Activated CD4-positive, CD25-positive, alpha-beta regulatory T cell treated with anti-CD3 and anti-CD28 coated beads, Interleukin-2, amount 50 U/mL, for 16 hours (primary cell): ENCODE measurements around the gene SCAF11.

ENCODE experiments used
- DNase-seq: peaks from one replicate; pipeline ENCODE4 v3.0.0-alpha.2; 2020; ENCODE audit warnings: low read depth, low spot score

Gene SCAF11

DNA sequence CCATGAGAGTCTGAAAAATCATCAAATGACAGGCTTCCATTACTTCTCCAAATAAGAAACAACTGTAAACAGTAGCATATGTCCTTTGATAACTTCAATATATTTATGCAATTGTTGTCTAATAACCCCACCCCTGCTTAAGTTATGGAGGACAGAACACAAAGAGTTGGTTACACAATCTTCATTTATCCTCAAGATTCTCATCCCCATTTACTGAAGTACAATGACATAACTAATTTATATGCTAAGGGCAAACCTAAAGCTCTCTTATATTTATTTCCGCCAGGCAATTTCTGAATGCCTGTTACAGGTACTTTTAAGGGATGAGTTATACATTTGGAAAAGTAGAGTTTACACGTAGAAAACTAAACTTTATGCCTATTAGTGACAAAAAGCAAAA lies 12.3 kb downstream of the SCAF11 start:
- no peak for DNase-seq

DNA sequence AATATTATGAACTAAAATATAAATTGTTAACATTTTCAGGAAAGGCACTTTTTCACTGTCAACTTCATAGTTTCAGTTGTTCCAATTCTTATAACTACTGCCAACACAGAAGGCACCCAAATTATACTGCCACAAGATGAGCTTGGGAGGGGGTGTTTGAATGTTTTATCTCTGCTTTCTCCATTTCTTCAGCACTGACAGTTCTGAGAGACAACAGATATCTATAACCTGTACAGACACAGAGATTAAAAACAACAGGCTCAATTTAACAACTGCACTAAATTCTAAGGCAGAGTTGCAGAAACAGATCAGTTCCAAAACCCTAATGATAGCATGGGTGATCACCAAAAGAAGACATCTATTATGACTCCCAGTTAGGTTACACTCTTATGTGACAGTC lies 12.8 kb downstream of the SCAF11 start:
- DNase-seq, result no peak

DNA sequence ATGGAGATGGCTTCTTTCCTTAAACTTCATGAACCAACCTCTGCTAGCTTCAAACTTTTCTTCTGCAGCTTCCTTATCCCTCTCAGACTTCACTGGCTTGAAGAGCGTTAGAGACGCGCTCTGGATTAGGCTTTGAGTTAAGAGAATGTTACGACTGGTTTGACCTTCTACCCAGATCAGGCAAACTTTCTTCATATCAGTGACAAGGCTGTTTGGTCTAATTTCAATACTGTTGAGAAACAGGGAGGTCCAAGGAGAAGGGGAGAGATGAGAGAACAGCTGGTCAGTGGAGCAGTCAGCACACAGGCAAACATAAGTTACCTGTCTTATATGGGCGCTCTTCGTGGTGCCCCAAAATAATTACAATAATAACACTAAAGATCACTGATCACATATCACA lies 14.9 kb downstream of the SCAF11 start:
- DNase-seq, result no peak

DNA sequence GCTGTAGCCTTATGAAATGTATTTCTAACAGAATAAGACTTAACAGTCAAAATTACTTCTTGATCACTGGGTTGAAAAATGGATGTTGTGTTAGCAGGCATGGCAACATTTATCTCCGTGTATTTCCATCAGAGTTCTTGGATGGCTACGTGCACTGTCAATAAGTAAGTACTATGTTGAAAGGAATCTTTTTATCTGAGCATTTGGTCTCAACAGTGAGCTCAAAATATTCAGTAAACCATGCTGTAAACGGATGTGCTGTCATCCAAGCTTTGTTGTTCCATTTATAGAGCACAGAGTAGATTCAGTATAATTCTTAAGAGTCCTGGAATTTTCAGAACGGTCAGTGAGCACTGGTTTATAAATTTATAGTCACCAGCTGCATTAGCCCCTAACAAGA lies 15.5 kb downstream of the SCAF11 start:
- DNase-seq, result no peak

DNA sequence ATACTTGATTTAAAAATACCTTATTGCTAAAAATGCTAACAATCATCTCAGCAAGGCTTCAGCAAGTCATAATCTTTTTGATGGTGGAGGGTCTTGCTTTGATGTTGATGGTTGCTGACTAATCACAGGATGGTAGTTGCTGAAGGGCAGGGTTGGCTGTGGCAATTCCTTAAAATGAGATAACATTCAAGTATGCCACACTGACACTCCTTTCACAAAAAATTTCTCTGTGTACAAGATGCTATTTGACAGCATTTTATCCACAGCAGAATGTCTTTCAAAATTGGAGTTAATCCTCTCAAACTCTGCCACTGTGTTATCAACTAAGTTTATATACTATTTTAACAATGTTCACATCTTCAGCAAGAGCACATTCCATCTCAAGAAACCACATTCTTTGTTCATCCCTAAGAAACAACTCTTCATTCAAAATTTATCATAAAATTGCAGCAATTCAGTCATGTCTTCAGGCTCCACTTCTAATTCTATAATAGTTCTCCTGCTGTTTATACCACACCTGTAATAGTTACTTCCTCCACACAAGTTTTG lies 16.1 kb downstream of the SCAF11 start:
- DNase-seq, result no peak

DNA sequence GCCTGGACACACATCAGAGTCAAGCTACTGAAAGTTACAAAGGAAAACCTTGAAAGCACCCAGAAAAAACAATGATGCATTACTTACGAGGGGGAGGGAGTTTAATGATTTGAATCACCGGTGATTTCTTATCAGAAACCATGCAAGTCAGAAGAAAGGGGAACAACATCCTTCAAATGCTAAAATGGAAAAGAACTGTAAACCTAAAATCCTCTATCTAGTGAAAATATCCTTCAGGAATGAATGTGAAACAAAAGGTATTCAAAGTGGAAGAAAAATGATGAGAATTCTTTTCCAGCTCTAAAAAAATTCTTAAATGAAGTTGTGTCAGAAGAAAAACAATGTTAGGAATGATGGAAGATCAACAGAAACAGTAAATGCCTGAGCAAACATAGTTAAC lies 16.8 kb downstream of the SCAF11 start:
- DNase-seq, result no peak

DNA sequence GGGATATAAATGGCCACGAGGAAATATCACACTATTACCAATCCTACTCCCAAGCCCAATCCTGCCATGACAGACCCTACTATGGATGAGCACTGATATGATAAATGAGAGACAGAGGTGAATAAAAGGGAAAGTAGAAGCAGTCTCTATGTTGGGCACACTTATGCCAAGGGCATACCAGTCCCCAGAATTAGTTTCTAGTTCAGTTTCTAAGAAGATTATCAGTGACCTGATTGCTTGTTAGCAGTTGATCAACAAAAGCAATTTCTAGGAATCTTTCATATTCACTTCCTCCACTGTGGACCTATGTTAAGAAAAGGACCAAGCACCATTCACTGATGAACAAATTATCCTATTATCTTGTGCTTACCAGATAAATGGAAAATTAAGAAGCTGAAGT lies 20.0 kb downstream of the SCAF11 start:
- no peak for DNase-seq

DNA sequence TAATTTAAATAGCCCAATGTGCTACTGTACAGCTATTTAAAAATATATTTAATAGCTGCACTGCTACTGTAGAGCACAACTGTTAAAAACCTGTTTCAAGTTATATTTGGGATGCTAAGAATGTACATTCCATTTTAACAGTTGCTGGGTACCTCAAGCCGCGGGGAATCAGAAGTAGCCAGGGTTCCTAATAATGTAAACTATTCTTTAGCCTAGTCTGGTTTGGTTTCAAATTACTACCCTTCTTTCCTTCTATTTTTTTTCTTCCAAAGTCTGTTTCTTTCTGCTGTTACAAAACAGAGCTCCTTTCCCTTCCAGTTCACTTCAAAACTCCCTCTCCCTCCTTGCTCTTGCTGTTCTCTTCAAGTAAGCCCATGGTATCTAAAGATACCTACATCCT lies 21.3 kb downstream of the SCAF11 start:
- no peak for DNase-seq

DNA sequence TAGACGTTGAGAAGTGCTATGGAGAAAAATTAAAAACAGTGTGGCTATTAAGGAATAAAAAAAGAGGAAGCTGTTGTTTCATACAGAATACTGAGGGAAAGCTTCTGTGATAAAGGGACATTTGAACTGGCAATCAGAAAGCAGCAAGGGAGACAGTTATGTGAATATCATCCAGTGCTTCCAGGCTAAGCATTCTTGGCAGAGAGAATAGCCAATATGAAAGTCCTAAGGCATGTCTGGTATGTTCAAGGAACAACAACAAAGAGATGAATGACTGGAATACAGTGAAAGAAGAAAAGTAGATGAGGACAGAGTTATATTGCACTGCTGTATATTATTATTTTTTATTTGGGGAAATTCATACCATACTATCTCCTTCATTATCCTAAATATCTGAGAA lies 23.9 kb downstream of the SCAF11 start:
- no peak for DNase-seq

DNA sequence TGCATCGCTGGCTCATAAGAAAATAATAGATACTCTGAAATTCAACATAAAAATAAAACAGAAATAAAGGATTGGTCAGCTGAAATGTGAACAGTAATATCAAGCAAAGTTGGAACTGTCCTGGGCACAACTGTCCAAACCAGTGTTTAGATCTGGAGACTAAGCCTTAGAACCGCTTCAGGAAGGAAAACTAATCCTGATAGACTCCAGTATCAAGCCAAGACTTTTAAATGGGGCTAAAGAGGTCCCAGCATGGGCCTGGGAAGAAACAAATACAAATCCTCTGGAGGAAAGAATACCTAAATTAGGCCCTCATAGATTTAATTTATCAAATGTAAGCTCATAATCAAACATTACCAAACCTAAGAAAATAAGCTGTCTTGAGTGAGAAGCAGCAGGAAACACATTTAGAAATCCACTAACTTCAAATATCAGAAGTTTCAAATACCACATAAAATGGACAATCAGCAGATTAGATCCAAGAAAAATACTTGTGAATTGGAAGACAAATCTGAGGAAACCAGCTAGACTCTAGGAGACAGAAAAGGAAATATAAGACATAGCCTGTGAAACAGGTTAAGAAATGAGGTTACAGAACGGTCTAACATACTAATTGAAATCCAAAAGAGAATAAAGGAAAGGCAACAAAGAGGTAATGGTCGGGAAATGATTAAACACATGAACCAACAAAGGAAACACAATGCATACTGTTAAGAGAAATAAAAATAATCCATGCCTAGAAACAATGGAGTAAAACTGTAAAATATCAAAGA lies 27.6 kb downstream of the SCAF11 start:
- no peak for DNase-seq

DNA sequence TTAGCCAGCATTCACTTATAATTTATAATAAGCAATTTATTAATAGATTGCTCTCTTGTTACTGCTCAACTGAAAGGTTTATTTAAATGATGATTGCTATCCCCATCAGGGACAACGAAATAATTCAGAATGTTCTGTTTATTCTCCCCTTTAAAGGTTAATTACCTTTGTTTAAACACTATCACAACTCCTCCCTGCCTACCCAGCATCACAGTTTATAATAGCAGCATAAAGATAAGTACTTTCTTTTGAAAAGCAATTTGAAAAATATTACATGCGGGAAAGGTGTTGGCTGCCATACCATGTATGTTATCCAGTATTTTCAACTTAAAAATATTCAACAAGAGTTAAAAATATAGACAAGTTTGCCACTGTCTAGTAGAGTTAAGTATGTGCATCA lies 30.6 kb downstream of the SCAF11 start:
- DNase-seq, result no peak

DNA sequence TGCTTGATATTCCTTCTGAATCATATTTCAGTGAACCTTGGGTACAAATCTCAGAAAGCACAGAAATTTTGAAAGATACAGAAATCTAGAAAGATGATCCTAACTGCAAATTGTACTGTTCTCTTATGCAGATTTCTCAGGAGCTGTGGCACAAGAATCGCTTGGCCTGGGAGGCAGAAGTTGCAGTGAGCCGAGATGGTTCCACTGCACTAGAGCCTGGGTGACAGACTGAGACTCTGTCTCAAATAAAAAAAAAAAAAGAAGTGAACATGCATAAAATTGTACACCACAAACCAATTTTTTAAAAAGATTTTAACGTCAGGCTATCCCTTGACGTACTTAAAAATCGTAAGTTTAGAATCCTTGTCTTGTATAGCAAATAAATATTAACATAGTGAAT lies 31.3 kb downstream of the SCAF11 start:
- DNase-seq, result no peak

DNA sequence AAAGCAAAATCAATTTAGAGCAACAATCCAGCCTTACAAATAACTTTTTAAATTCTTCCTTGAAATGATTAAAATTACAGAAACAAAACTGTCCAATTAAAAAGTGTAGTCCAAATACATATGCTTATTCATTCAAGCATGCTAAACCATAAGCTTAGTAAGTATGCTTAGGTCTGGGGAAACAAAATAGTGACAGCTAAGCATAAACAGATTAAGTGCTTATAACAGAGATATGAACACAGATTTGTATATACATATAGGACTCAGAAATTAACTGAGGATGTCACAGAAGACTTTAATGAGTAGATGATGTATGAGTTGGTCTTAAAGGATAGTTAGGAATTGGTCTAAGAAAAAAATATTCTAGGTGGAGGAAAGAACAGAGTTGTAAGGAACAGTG lies 41.8 kb downstream of the SCAF11 start:
- DNase-seq, result no peak

DNA sequence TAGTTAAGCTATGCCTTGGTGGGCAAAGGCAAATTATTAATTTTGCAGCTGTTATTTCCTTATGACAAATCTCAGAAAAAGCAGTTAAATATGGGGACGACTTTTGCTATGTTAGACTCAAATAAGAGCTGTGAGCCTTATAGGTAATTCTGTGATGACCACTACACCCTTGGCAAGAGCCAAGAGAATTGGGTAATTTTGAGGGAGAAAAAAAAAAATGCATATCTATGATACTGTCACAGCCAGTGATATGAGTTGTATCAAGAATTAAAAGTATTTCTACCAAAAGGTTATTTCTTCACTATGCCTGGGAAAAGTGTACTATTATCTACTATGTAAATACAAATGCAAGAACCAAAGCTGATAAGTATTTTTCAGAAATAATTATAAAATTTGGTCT lies 43.9 kb downstream of the SCAF11 start:
- no peak for DNase-seq

DNA sequence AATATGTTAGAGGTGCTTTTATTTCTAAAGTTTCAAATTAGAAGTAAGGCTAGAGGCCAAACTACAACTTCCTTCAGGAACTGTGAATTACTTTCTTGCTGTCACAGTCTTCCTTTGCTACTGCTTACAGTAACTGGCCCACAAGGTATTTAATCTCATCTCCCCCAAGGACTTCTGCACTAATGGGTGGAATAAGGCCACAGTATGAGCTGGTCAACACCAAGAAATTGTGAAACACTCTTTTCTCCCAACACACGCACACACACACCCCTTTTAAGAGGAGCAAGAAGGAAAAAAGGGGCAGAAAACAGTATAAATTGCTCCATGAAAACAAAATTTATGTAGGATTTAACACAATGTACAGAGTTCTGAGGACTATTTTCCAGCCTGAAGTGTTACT lies 45.6 kb downstream of the SCAF11 start:
- DNase-seq, result no peak

DNA sequence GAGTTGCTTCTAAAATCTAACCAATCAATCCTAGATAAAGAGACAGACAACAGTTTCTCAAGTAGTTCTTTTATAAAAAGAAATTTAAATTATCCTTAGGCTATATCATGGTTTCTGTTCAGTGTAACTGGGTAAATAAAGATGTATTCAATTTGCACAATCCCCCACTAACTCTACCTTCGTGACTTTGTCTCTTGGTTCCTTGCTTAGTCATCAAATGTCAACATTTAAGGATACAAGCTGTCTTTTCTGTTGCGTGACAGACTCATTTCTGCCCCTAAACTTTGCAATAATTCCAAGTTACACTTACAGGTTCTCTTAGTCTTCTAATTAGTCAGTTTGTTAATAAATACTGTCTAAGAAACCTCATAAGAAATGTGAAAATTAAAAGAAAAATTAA lies 50.6 kb downstream of the SCAF11 start:
- no peak for DNase-seq

DNA sequence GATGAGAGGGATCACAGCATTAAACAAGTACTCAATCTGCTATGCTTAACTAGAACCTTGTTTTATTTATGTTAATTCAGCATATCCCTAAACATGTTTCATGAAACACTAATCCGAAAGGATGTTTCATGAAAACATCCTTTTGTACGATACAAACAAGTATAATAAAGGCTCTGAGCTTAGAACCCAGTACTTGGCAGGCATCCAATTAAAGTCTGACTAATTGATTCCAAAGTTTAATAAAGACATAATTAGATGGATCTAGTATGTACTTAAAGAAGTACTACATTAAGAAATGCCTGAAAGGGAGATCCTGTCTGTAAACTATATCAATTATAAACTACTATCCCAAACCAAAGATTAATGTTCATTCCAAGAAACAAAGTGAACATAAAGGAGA lies 51.8 kb downstream of the SCAF11 start:
- DNase-seq, result no peak

DNA sequence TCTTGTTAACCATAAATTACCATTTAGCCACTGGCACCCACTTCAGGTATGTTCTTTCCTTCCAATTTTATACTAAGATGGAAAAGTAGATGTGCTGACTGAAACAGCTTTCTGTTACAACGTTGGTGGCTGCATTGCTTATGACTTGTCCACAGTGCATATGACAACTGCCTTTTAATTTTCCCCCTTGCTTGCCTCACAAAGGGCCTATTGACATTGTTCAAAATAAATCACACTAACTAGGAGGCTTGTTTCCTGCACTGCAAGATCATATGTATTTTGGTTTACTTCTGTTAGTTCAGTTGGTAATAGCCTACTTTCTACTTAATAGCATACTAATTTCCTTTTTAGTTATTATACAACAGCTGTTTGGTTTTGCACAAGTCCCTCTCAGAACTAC lies 55.4 kb downstream of the SCAF11 start:
- no peak for DNase-seq

DNA sequence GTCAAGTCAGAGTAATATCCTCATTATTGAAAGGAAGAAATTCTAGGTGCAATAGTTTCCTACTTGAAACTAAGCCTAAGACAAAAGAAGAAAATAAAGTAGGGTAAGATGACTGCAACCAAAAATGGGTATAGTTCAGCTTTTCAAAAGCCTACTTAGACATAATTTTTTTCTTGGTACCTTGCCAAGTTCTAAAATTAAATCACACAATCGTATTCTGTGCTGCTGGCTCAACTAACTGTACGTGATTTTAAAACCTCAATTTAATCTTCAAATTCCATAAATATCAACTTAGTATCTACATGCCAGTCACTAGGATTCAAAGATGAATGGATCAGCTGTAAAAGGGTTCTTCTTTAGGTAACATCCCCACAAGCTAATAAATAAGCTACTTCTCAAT lies 56.9 kb downstream of the SCAF11 start:
- no peak for DNase-seq

DNA sequence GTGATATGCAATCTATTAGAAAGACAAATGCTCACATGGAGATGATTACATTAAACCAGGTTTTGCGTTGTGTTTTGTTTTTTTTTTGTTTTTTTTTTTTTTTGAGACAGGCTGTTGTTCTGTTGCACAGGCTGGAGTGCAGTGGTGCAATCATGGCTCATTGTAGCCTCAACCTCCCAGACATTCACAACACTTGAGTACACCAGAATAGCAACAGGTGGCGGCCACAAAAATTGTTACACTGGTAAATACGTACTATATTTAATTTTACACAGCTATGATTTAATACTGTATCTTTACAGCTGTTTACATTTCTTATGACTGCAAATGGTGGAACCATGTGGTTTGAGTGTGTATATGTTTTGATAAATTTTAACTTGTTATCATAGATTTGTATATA lies 60.0 kb downstream of the SCAF11 start:
- DNase-seq, result no peak

DNA sequence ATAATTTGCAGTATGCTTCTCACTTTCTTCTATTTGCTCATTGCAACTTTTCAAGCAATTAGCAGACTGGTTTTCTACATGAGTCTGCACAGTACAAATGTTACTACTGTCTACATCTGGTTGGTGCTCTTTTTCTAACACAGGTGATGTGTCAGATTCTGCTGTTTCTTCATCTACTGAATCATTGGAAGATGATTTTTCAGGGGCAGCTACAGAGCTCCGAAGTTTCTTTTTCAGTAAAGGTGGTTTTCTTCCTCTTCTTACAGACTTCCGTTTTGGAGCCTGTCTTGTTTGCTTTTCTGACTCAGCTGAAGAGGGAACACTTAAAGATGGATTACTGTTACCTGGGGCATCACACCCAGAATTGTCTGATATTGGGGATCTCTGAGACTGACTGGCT lies 62.1 kb downstream of the SCAF11 start:
- no peak for DNase-seq

DNA sequence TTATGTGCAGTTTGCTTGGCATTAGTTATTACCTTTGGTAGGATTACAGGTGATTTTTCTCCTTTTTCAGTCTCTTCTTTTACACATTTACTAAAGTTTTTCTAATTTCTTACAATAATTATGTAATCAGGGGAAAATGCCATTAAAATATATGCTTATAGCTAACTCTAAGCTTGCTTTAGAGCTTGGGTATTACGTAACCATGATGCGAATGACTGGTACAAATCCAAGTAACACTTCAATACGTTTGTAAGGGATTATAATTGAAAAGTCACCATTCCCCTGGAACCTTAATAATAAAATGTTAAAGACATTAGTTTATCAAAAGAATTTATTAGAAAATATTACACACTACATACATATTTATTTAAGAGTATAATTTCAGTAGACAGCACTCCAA lies 71.6 kb downstream of the SCAF11 start:
- DNase-seq, result no peak

DNA sequence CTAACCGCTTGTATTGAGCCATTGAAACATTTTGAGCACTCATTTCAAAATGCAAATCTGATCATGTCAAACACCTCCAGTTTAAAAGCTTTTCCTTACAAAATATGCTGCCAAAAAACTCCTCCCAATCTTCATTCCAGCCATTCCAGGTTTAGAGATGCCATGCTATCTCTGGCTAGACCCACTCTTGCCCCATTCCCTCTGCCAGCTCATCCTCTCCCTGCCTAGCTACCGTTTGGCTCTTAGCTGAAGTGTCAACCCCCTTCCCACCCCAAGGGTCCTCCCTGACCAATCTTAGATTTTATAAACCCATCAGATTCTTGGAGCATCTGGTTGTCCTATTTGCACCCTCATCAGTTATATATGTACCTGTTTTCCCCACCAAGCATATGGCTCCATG lies 75.0 kb downstream of the SCAF11 start:
- no peak for DNase-seq

DNA sequence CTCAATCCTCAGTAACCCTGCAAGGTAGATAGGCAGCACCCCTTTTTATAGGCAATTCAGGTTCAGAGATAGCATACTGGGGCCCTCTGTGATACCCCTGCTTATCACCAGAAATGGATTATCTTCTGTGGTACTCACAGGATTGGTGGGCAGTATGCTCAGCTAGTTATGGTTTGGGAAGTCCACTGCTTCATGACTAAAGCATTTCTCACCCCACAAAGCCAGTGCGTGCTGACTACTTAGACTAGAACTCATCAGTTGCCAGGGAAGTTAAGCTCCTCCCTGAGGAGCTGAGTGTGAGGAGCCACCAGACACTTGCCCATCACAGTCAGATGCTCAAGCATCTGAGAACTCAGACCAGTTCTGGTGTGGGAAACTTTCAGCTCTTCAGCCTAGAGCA lies 76.3 kb downstream of the SCAF11 start:
- DNase-seq, result no peak
